Measurements from ENCODE around the gene DAB2.

GRCh38 chr5:39405083-39405843 lies 19.5 kb downstream of the DAB2 start:
- TF ChIP-seq FOXK2 (IDR thresholded peaks at IDR 0.05) (no peak), BHLHE40 (IDR thresholded peaks at IDR 0.05; ENCODE audit: borderline replicate concordance) (no peak), FOXA1 (IDR thresholded peaks at IDR 0.05) (no peak), FOXM1 (IDR thresholded peaks at IDR 0.05; ENCODE audit: borderline replicate concordance) (no peak), LEF1 (IDR thresholded peaks at IDR 0.05; ENCODE audit: borderline replicate concordance) (no peak), NFRKB (IDR thresholded peaks at IDR 0.05) (no peak), ARNT (IDR thresholded peaks at IDR 0.05) (no peak), HDGF (IDR thresholded peaks at IDR 0.05; ENCODE audit: borderline replicate concordance) (no peak), TARDBP (IDR thresholded peaks at IDR 0.05) (no peak), L3MBTL2 (conservative IDR thresholded peaks at IDR 0.05) (no peak), PKNOX1 (IDR thresholded peaks at IDR 0.05) (no peak), ELF4 (IDR thresholded peaks at IDR 0.05) (no peak), SUZ12 (IDR thresholded peaks at IDR 0.05) (no peak), ZNF384 (IDR thresholded peaks at IDR 0.05) (no peak)

Measured in HEK293T (cell line).